ENCODE measurements around the gene ASPSCR1. TPM values are rescaled to one million over a fixed set of nuclear protein-coding genes. Genes with fewer than 3 reads are reported as not detected.
A peak's percentile ranks its signal among the peaks of the same experiment; 100 is the strongest.

The ASPSCR1 gene
- total RNA-seq, 1 experiment from 2014 or later = 51.0 TPM

- H3K79me2 ChIP-seq (ENCODE audit: insufficient read depth, low read length) = peaks cover 48% of the 10 kb centered on the region
- RAD21 ChIA-PET (ENCODE audit: low non-redundant PET in 1 of 2, low total read pairs in 2 of 2, uncharacterized antibody in 2 of 2, unreplicated experiment in 2 of 2) = interaction anchor here in 1 of 2 experiments (0.7 kb wide), 2 partner anchors 50 to 68 kb away, joined by 3 read pairs; no protein-coding TSS in a partner anchor
- H3K9me2 ChIP-seq (ENCODE audit: insufficient read depth) = no peaks in the 10 kb centered on the region
- peak; percentile 87 for DNase-seq (ENCODE audit: low read depth, low spot score)
- H3K9ac ChIP-seq (ENCODE audit: low read length) = peak within 1 kb of the TSS; percentile 91
- intact Hi-C loops (cut with micrococcal nuclease) = loop anchor here (5.0 kb wide), 1 partner anchor 56 kb away; the partner anchor contains the start of gene ARHGDIA
- H3K27me3 ChIP-seq (ENCODE audit: insufficient read depth, low read length) = no peaks in the 10 kb centered on the region
- H3K36me3 ChIP-seq (ENCODE audit: control insufficient read depth in 1 of 2, insufficient read depth in 2 of 2, low read length in 2 of 2) = peaks cover 0 to 5% of the 10 kb centered on the region in 2 experiments; a peak in 1 of 4 replicates
- peak within 1 kb of the TSS; percentile 89 to 93 for H3K4me3 ChIP-seq (replicated peaks in 1 of 2; ENCODE audit: low read depth in 1 of 2, low read length in 2 of 2)
- H3K4me2 ChIP-seq (ENCODE audit: low read length) = peak within 1 kb of the TSS; percentile 95
- no peaks in the 10 kb centered on the region for H4K20me1 ChIP-seq (ENCODE audit: insufficient read depth)
- no TSS peak for BruUV-seq (replicated peaks)
- CTCF ChIA-PET = interaction anchor here (0.7 to 2.1 kb wide), 9 partner anchors 8 to 110 kb away, joined by 3 to 7 read pairs (median 5); partner anchors contain the start of genes ARHGDIA, CENPX, DCXR and LRRC45
- peaks cover 44 to 77% of the 10 kb centered on the region in 2 experiments for H3K4me1 ChIP-seq (ENCODE audit: control insufficient read depth in 1 of 2, insufficient read depth in 2 of 2, low read length in 2 of 2)
- H2AFZ ChIP-seq (ENCODE audit: low read depth, low read length, poor library complexity, severe bottlenecking) = no peak within 1 kb of the TSS
- H3K27ac ChIP-seq (ENCODE audit: low read depth, low read length) = peak within 1 kb of the TSS; percentile 97
- ATAC-seq = peak; percentile 62
- no peaks in the 10 kb centered on the region for H3K9me3 ChIP-seq (ENCODE audit: control insufficient read depth in 1 of 2, insufficient read depth in 1 of 2, low read depth in 1 of 2, low read length in 2 of 2)
- POLR2A ChIA-PET = interaction anchor here (0.7 to 4.6 kb wide), 5 partner anchors 9 to 215 kb away, joined by 3 to 18 read pairs (median 4); partner anchors contain the start of genes CENPX, LRRC45 and PYCR1
- TF ChIP-seq YY1 (IDR thresholded peaks at IDR 0.05; ENCODE audit: extremely low read depth, insufficient replicate concordance, low read depth, low read length) (no peak), SRF (IDR thresholded peaks at IDR 0.05; ENCODE audit: low read depth) (no peak), ZBTB33 (IDR thresholded peaks at IDR 0.05; ENCODE audit: extremely low read depth, insufficient replicate concordance, low read length) (peak; percentile 8), RAD21 (IDR thresholded peaks at IDR 0.05; ENCODE audit: low read depth) (no peak), EZH2phosphoT487 (IDR thresholded peaks at IDR 0.05; ENCODE audit: borderline replicate concordance) (no peak), ZNF274 (IDR thresholded peaks at IDR 0.05; ENCODE audit: low read depth, low read length) (no peak), REST (IDR thresholded peaks at IDR 0.05; ENCODE audit: low read depth) (no peak), ELF1 (IDR thresholded peaks at IDR 0.05; ENCODE audit: borderline replicate concordance, low read depth) (no peak), JUND (IDR thresholded peaks at IDR 0.05) (no peak), EGR1 (IDR thresholded peaks at IDR 0.05; ENCODE audit: low read depth) (no peak), SIN3A (IDR thresholded peaks at IDR 0.05; ENCODE audit: low read depth) (peak; percentile 84), POLR2A (IDR thresholded peaks at IDR 0.05; ENCODE audit: borderline replicate concordance, extremely low read depth, insufficient read depth, insufficient read length) (peak; percentile 24), ATF3 (IDR thresholded peaks at IDR 0.05) (no peak), FOSL1 (IDR thresholded peaks at IDR 0.05; ENCODE audit: low read depth) (no peak), SP1 (IDR thresholded peaks at IDR 0.05; ENCODE audit: low read depth) (no peak; the same call in 1 of the 2 replicates), POLR2AphosphoS5 (IDR thresholded peaks at IDR 0.05; ENCODE audit: low read depth, low read length) (peak; percentile 67), CEBPB (IDR thresholded peaks at IDR 0.05; ENCODE audit: low read depth) (no peak), CBX3 (IDR thresholded peaks at IDR 0.05; ENCODE audit: low read depth) (no peak), EZH2 (IDR thresholded peaks at IDR 0.05) (no peak), MAX (IDR thresholded peaks at IDR 0.05) (peak; percentile 88), TCF7L2 (IDR thresholded peaks at IDR 0.05; ENCODE audit: borderline replicate concordance, extremely low read depth, insufficient read depth, insufficient read length) (peak; percentile 81)
Observed at GRCh38 chr17:81927653-81928543, 49.5 kb upstream of the ASPSCR1 start, which contains the start of gene MAFG. Gene MAFG (minus strand): TSS chr17:81927735. CDS start chr17:81923185, 4,550 bp downstream.

All from HCT116 (cell line).